Aorta (tissue), 5 donors: ENCODE measurements around the gene ARHGAP15. TPM values are rescaled to one million over a fixed set of nuclear protein-coding genes. Genes with fewer than 3 reads are reported as not detected.
A peak's percentile ranks its signal among the peaks of the same experiment; 100 is the strongest.

Source experiments
- ATAC-seq: fragments of 200-7000 bp; cut with Tn5 transposase; one replicate; pipeline ENCODE4 v1.9.1; 2022; ENCODE audit warnings: moderate library complexity; ENCODE audit not compliant: low FRiP score
- DNase-seq, 2 donors: peaks; one replicate each; pipeline ENCODE4 v3.0.0-alpha.2; 2020
- H3K27ac ChIP-seq, 2 donors: one replicate each; pipeline ENCODE4 v1.5.1; 2013; ENCODE audit warnings: low read length in 2 of 2, mild to moderate bottlenecking in 2 of 2, moderate library complexity in 2 of 2, control low read depth in 1 of 2, inconsistent platforms in 1 of 2, low read depth in 1 of 2
- H3K27me3 ChIP-seq, 2 donors: one replicate each; pipeline ENCODE4 v1.6.1; 2013; ENCODE audit warnings: control low read depth in 1 of 2, low read length in 1 of 2, mild to moderate bottlenecking in 1 of 2, moderate library complexity in 1 of 2; ENCODE audit not compliant: insufficient read depth in 2 of 2, control insufficient read depth in 1 of 2
- H3K36me3 ChIP-seq, 2 donors: one replicate each; pipeline ENCODE4 v1.6.1; 2013; ENCODE audit warnings: control low read depth in 1 of 2, low read length in 1 of 2, mild to moderate bottlenecking in 1 of 2; ENCODE audit not compliant: insufficient read depth in 2 of 2, control insufficient read depth in 1 of 2
- H3K4me1 ChIP-seq, 2 donors: one replicate each; pipeline ENCODE4 v1.6.1; 2013; ENCODE audit warnings: low read length in 2 of 2, control low read depth in 1 of 2, mild to moderate bottlenecking in 1 of 2, moderate library complexity in 1 of 2; ENCODE audit not compliant: insufficient read depth in 2 of 2, control insufficient read depth in 1 of 2
- H3K4me3 ChIP-seq, 2 donors: one replicate each; pipeline ENCODE4 v1.5.1; 2013; ENCODE audit warnings: low read length in 2 of 2, control low read depth in 1 of 2, mild to moderate bottlenecking in 1 of 2
- H3K9me3 ChIP-seq: one replicate; pipeline ENCODE4 v1.6.1; 2013; ENCODE audit warnings: mild to moderate bottlenecking, low read length; ENCODE audit not compliant: control insufficient read depth
- WGBS, 2 donors: extraction: QIAGEN DNeasy Blood & Tissue Kit; methylation state at CpG; one replicate each; pipeline ENCODE4 v1.1.7; 2013; 5-methylcytosine and 5-hydroxymethylcytosine counted together
- intact Hi-C, 2 donors: fragments of 100-400 bp; cut with DNase I; formaldehyde crosslinking; loops; one replicate each; pipeline versions ENCODE4 v1.14.2 to v1.15.0; 2022
- polyA plus RNA-seq, 2 donors: library from polyadenylated mRNA; stranded (reverse); fragments of 200-250 nt; gene quantifications; one replicate each; pipeline ENCODE4 v1.2.3, GENCODE V29; 2013
- total RNA-seq, 2 donors: library from RNA; stranded (reverse); fragmentation: NEBNext Ultra II Directional; extraction: Animal tissue kit (Norgen Biotek cat#: 25700); gene quantifications; one replicate each; pipeline ENCODE4 v1.2.1, GENCODE V29; 2021
- donor health status: healthy with polysubstance abuse.
- donor health status: Bipolar disorder and iron deficiency.
- donor health status: DM: no; HTN: no; CAD: no.
- donor health status: DM: no; HTN: no; CAD: no.
- donor health status: DM: yes; HTN: yes; CAD: no.

The ARHGAP15 gene
- total and polyA plus RNA-seq, 4 donors, result 9.8 to 26.2 (median 12.8) TPM

DNA sequence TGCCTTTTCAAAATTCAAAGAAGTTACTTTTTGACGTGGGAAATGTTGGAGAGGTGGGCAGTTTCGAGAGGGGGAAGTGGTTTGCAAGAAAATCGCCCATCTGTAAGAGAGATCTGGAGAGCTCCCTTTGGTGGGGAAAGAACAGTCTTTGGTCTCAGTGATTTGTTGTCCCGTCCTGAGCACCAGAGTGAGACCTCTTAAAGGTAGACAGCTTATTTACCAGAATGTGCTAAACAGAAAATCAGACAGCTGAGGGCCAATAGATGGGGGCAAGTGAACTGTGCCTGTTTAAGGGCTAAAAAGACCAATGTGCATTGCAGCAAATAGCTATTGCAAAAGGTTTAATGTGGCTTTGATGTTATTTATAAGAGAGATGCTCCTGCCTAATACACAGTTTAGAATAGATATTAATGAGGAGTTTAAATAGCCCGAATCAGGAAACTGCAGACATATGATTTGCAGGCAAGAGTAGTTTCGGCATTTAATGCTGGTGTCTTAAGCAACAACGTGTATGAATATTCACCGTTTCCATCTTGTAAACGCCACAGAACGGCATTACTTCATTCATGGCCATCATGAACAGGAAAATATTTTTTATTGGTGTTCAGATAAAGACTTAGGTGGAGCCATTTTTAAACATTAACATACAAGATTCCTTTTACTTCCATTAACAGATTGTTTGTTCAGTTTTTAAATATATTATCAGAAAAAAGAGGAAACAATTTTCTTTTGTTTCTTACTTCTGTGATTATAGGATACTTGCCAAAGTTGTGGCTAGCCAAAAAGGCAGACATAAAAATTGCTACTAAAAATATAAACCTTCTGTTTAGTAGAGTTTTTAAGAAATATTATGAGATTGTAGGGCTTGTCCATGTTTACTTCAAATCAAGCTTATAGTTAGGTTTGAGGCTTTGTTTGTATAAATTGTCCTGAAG is 29.6 kb downstream of the ARHGAP15 start:
- DNase-seq (no peak), ATAC-seq (no peak)
- WGBS, 2 donors, result 38 to 43% methylated on average over 10 of the region's 10 CpGs
- intact Hi-C loops, result no loop called here
- Histone ChIP-seq H3K4me1 (peaks cover 0 to 2% of the 10 kb centered on the region in 2 donors), H3K27ac (no peak overlapping the region), H3K4me3 (no peak overlapping the region), H3K27me3 (no peaks in the 10 kb centered on the region), H3K9me3 (no peaks in the 10 kb centered on the region), H3K36me3 (no peaks in the 10 kb centered on the region)

DNA sequence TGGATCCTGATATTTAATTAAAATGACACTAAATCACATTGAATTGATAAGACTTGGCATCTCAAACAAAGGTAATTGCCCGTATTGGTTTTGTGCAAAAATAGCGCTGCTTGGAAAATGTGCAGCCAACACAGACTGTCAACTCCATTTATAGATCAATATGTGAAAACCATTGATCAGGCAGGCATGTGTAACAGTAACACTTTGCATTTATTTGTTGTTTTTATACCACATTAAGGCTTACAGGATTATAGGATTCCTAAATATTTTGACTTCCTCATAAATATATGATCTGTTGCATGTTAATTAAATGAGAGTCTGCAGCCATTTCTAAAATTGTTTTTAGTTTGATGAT is 30.2 kb downstream of the ARHGAP15 start:
- Histone ChIP-seq H3K9me3 (no peaks in the 10 kb centered on the region), H3K27me3 (no peaks in the 10 kb centered on the region), H3K4me1 (peaks cover 0 to 2% of the 10 kb centered on the region in 2 donors), H3K27ac (no peak overlapping the region), H3K36me3 (no peaks in the 10 kb centered on the region), H3K4me3 (no peak overlapping the region)
- no peak for DNase-seq
- ATAC-seq, result no peak
- 77 to 81% methylated on average over 2 of the region's 2 CpGs for WGBS, 2 donors
- intact Hi-C loops, result no loop called here

DNA sequence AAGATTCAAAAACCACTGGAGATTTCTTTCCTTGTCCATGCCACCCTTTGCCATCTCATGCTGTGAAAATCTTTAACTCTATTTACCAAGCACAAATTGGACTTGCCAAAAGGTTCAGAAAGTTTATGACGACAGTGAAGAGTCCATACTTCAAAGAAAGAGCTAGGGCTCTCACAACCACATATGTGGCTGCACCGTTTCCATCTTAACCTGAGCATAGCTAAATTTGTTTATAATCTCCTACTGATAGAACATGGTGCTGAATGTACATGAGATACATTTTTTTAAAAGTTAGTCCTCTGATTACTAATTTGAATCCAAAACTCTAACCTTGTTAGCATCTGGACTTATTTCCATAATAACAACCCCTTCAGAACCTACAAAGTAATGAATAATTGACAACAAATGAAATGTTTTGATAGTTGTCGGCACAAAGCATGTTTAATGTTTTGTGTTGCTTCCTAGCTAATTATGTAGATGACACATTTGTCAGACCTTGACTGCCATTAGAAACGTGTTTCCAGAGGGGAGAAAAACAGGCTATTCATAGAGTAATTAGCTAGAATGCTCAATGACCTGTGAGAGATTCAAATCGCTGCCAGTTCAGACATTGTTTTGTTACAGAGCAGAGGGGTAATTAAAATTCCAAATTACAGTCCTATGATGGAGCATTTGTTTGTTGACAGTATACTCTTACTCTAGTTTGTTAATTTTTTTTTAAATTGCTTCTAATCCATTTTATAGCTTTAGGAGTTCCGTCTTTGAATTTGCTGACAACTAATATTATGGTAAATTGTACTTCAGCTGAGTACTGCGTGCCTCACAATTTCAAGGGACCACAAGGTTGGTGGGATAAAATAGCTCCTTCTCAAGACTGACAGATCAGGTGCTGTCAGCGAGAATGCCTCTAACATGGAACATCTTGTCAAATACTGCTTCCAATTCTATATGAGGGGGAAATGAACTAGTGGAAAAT is 31.8 kb downstream of the ARHGAP15 start:
- H3K27me3 ChIP-seq, result no peaks in the 10 kb centered on the region
- no peaks in the 10 kb centered on the region for H3K36me3 ChIP-seq
- H3K4me3 ChIP-seq, result no peak overlapping the region
- no peak overlapping the region for H3K27ac ChIP-seq
- 77 to 84% methylated on average over 8 of the region's 8 CpGs for WGBS, 2 donors
- no peaks in the 10 kb centered on the region for H3K9me3 ChIP-seq
- DNase-seq (no peak), ATAC-seq (no peak)
- intact Hi-C loops, result loop anchor here in 1 of 2 donors (5.0 kb wide), 1 partner anchor 96 kb away; no protein-coding TSS in a partner anchor
- H3K4me1 ChIP-seq, result peaks cover 0 to 2% of the 10 kb centered on the region in 2 donors

DNA sequence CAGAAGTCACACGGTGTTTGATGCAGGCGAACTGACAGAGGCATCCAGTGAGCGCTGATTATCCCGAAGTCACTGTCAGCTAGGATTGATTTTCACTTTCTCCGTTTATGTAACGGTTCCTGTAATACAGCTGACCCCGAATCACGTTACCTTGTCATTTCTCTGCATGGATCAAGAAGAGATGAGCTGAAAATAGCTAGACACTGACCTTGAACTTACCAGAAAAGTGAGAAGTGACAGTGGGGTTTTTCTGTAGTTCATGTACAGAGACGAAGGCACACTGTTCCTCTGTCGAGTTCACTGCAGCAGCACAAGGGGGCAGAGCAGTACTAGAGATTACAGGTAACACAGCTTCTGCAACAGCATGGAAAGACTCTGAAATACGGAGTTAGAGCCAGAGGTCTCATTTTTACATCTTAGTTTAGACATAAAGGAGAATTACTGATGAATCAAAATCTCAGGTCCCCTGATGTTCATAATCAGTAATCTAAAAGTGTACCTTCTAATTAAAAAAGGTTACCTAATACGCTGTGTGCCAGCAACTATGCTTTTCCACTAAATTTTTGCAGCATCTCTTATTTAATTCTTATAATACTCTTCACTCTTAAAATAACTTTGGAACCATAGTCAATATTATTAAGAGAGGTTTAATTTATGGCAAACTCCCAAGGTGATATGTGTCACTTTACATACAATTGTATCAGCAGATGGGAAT is 33.1 kb downstream of the ARHGAP15 start:
- peaks cover 0 to 2% of the 10 kb centered on the region in 2 donors for H3K4me1 ChIP-seq
- 50 to 56% methylated on average over 12 of the region's 12 CpGs for WGBS, 2 donors
- H3K4me3 ChIP-seq, result no peak overlapping the region
- intact Hi-C loops, result loop anchor here (2.0 to 5.0 kb wide), 2 partner anchors 95 to 97 kb away; no protein-coding TSS in a partner anchor
- H3K27ac ChIP-seq, result no peak overlapping the region
- ATAC-seq (peak; percentile 66), DNase-seq (no peak)
- no peaks in the 10 kb centered on the region for H3K9me3 ChIP-seq
- H3K27me3 ChIP-seq, result no peaks in the 10 kb centered on the region
- no peaks in the 10 kb centered on the region for H3K36me3 ChIP-seq

DNA sequence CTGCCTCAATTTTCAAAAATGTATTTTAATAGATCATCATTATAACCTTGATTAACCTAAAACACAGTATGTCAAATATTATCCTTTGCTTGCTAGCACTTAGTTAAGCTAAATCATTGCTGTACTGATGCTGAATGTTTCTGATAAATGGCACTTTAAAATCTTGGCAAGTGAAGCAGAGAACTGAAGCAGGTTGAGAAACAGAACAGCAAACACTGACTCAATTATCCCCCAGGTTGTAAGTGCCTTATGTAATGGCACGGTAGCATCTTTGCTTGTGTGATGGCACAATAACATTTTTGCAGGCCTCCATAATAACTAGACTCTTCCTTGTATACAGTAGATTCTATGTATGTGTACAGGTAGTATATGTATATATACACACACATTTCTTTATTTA is 33.8 kb downstream of the ARHGAP15 start:
- WGBS, 2 donors, result 93 to 95% methylated on average over 1 of the region's 1 CpG
- DNase-seq, result no peak
- H3K4me1 ChIP-seq, result peaks cover 0 to 2% of the 10 kb centered on the region in 2 donors
- H3K27me3 ChIP-seq, result no peaks in the 10 kb centered on the region
- no peak overlapping the region for H3K27ac ChIP-seq
- intact Hi-C loops, result loop anchor here (2.0 to 5.0 kb wide), 2 partner anchors 94 to 96 kb away; no protein-coding TSS in a partner anchor
- no peak overlapping the region for H3K4me3 ChIP-seq
- no peak for ATAC-seq
- H3K9me3 ChIP-seq, result no peaks in the 10 kb centered on the region
- no peaks in the 10 kb centered on the region for H3K36me3 ChIP-seq

DNA sequence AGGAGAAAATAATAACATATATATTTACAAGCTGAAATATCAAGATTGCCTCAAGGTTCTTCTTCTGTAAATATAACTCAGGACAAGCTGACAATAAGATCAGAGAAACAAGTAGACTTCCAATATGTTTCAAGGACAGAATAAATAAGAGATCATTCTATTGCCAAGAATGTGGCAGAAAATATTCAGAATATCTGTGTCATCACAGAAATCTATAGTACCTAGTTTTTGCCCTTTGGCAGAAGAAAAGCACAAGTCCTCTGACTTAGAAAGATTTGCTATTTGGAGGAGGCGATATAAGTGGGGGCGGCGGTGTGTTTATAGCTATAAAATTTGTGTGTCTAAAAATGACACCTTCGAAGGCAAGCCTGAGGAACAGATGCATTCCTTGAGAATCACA is 34.3 kb downstream of the ARHGAP15 start:
- H3K36me3 ChIP-seq, result no peaks in the 10 kb centered on the region
- no peak overlapping the region for H3K27ac ChIP-seq
- no peak overlapping the region for H3K4me3 ChIP-seq
- H3K4me1 ChIP-seq, result no peaks in the 10 kb centered on the region
- DNase-seq (no peak), ATAC-seq (no peak)
- H3K9me3 ChIP-seq, result no peaks in the 10 kb centered on the region
- WGBS, 2 donors, result 83 to 88% methylated on average over 4 of the region's 4 CpGs
- intact Hi-C loops, result loop anchor here (2.0 to 5.0 kb wide), 2 partner anchors 94 to 95 kb away; no protein-coding TSS in a partner anchor
- no peaks in the 10 kb centered on the region for H3K27me3 ChIP-seq

DNA sequence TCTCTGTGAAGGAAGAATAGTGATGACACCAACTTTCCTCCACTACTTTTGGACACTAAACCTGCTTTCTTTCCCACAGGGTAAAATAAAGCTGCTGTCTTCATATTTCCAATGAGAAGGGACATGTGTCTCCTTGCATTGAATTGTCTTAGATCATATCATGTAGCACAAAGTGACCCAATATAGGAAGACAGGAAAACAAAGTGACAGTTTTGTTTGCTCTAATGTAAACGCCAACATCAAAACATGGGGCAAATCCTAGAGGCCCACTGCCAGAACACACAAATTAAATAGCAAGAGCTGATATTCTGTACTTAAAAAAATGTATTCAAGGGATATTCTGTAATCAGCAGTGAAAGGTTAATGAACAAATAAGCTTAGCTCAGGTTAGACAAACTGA is 36.1 kb downstream of the ARHGAP15 start:
- WGBS, 2 donors, result 76 to 82% methylated on average over 1 of the region's 1 CpG

DNA sequence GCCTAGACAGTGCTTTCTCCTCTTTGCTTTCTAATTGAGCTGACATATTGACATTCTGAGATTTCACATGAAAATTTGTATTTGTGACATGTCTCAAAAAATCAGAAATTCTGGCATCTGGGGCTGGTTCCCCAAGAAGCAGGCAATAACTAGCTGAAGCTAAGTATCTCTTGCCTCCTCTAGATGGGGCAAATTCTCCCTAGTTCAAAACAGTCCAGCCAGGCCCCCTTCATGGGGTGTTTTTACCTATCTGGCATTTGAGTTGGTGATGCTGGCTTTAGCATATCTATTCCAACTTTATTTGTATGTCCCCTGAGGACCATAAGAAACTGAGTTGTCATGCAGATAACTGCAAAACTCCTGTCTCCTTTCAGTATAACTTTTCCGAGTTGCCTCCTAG is 39.9 kb downstream of the ARHGAP15 start:
- WGBS, 2 donors, result 86 to 94% methylated on average over 1 of the region's 1 CpG
- H3K27me3 ChIP-seq, result no peaks in the 10 kb centered on the region
- H3K9me3 ChIP-seq, result no peaks in the 10 kb centered on the region
- intact Hi-C loops, result no loop called here
- H3K4me1 ChIP-seq, result no peaks in the 10 kb centered on the region
- no peak for ATAC-seq
- no peaks in the 10 kb centered on the region for H3K36me3 ChIP-seq
- H3K27ac ChIP-seq, result no peak overlapping the region
- H3K4me3 ChIP-seq, result no peak overlapping the region
- no peak for DNase-seq

More for the DNA sequence above, 36.1 kb downstream of the ARHGAP15 start:
- H3K27ac ChIP-seq, result no peak overlapping the region
- no peaks in the 10 kb centered on the region for H3K36me3 ChIP-seq
- H3K4me3 ChIP-seq, result no peak overlapping the region
- ATAC-seq (no peak), DNase-seq (no peak)
- no peaks in the 10 kb centered on the region for H3K27me3 ChIP-seq
- H3K4me1 ChIP-seq, result no peaks in the 10 kb centered on the region
- intact Hi-C loops, result no loop called here
- no peaks in the 10 kb centered on the region for H3K9me3 ChIP-seq
